Uterus (tissue), 4 donors: ENCODE measurements around the gene NFRKB. TPM values are rescaled to one million over a fixed set of nuclear protein-coding genes. Genes with fewer than 3 reads are reported as not detected.
A peak's percentile ranks its signal among the peaks of the same experiment; 100 is the strongest.

Source experiments
- DNase-seq, 2 donors: peaks; one replicate each; pipeline ENCODE4 v3.0.0-alpha.2; 2019 to 2020
- H3K27ac ChIP-seq, 2 donors: fragments of 200-600 bp; sonication (generic); 1 replicate in 1 of 2; 2 replicates in 1 of 2; pipeline ENCODE4 v1.5.1; 2016 to 2018
- H3K27me3 ChIP-seq, 2 donors: fragments of 200-600 bp; sonication (generic); one replicate each; pipeline ENCODE4 v1.5.1; 2018 to 2019; ENCODE audit warnings: control low read depth in 1 of 2
- H3K36me3 ChIP-seq, 2 donors: fragments of 200-600 bp; sonication (generic); one replicate each; pipeline ENCODE4 v1.5.1; 2019; ENCODE audit warnings: control low read depth in 1 of 2
- H3K4me1 ChIP-seq, 2 donors: fragments of 200-600 bp; sonication (generic); one replicate each; pipeline ENCODE4 v1.5.1; 2018 to 2019; ENCODE audit warnings: control low read depth in 1 of 2
- H3K4me3 ChIP-seq, 2 donors: fragments of 200-600 bp; sonication (generic); 1 replicate in 1 of 2; 2 replicates in 1 of 2; pipeline ENCODE4 v1.5.1; 2018 to 2019; ENCODE audit warnings: mild to moderate bottlenecking in 1 of 2
- H3K9me3 ChIP-seq, 2 donors: fragments of 200-600 bp; sonication (generic); one replicate each; pipeline ENCODE4 v1.5.1; 2019; ENCODE audit warnings: control low read depth in 1 of 2
- POLR2A ChIP-seq, 2 donors: fragments of 450-650 bp; IDR thresholded peaks; one replicate each; pipeline ENCODE4 v1.6.1; 2016; ENCODE audit warnings: antibody characterized with exemption in 2 of 2, mild to moderate bottlenecking in 1 of 2, moderate library complexity in 1 of 2
- intact Hi-C: fragments of 100-400 bp; cut with DNase I; formaldehyde crosslinking; loops from one replicate; pipeline ENCODE4 v1.15.1; 2023; ENCODE audit warnings: low total_unique reads
- total RNA-seq, 4 donors: library from RNA; depleted of rRNA in 3 of 4; stranded (reverse); fragments of >200 nt in 3 of 4; gene quantifications; one replicate each; pipeline versions ENCODE4 v1.1.0 to v1.2.4, GENCODE V29; 2014 to 2023
- TF ChIP-seq, protein P1 (sequence below), 4 experiments: fragments of 200-600 bp in 2 of 4; fragments of 450-650 bp in 2 of 4; sonication (generic) in 2 of 4; IDR thresholded peaks; one replicate each; pipeline ENCODE4 v1.5.1; 2016 to 2019; ENCODE audit warnings: antibody characterized with exemption in 4 of 4, mild to moderate bottlenecking in 2 of 4, moderate library complexity in 1 of 4
- donor health status: DM: yes; HTN: yes; CAD: no.

NFRKB gene
- total RNA-seq, result 10 to 100 TPM in 3 of 4 donors, 1 to 10 TPM in 1; 8.8 to 59.6 (median 34.6) TPM

DNA sequence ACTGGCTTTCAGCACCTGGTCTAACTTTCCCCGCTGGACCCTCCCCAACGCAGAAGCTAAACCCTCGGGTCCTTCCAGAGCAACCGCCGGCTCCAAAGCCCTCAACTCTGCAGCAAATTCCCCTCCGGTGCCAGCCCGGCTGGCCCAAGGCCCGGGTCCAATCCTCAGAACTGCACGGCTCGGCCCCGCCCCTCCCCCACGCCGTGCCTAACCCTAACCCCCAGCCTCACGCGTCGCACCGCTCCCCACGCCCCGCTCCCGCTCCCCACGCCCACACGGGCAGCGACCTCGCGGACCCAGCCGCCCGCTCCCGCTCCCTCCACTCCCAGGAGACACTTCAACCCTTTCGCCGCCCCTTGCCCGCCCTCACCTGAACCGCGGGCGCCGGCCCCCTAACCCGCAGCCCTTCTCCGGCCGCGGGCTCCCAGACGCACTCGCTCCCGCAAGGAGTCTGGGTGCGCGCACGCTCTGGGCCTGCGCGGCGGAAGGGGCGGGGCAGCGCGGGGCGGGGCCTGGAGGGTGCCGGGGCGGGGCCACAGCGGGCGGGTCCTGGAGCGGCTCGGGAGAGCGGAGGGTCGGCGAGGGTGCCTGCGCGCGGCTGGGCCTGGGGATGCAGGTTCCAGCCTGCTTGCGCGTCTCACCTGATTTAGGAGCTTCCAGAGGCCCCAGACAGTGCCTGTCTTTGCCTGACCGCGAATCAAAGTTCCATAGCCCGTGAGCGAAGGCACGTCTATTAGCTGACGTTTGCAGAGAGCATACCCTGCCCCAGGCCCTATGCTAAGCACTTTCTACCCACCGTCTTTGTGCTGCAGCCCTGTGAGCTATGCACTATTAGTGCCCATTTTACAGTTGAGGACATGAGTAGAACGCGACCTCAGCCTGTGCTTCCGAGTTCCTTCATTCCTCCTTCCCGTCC is at the start of gene NFRKB:
Gene NFRKB, minus strand, starts transcription at position 453 of the 916 bp plus-strand sequence. CDS start 2,729 bp downstream, outside the sequence.
- TF ChIP-seq POLR2A (IDR thresholded peaks at IDR 0.05), result peak; percentile 28 to 64
- TF ChIP-seq, protein P1, sequence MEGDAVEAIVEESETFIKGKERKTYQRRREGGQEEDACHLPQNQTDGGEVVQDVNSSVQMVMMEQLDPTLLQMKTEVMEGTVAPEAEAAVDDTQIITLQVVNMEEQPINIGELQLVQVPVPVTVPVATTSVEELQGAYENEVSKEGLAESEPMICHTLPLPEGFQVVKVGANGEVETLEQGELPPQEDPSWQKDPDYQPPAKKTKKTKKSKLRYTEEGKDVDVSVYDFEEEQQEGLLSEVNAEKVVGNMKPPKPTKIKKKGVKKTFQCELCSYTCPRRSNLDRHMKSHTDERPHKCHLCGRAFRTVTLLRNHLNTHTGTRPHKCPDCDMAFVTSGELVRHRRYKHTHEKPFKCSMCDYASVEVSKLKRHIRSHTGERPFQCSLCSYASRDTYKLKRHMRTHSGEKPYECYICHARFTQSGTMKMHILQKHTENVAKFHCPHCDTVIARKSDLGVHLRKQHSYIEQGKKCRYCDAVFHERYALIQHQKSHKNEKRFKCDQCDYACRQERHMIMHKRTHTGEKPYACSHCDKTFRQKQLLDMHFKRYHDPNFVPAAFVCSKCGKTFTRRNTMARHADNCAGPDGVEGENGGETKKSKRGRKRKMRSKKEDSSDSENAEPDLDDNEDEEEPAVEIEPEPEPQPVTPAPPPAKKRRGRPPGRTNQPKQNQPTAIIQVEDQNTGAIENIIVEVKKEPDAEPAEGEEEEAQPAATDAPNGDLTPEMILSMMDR (IDR thresholded peaks at IDR 0.05), result peak in 2 of 4 experiments; percentile 26 to 27
- no peaks in the 10 kb centered on the region for H3K36me3 ChIP-seq
- peak within 1 kb of the TSS; percentile 46 to 90 for H3K4me3 ChIP-seq
- intact Hi-C loops, result no loop called here
- H3K27ac ChIP-seq, result peak within 1 kb of the TSS; percentile 53 to 83
- no peaks in the 10 kb centered on the region for H3K9me3 ChIP-seq
- H3K27me3 ChIP-seq, result no peaks in the 10 kb centered on the region
- DNase-seq, result peak; percentile 83 to 89
- peaks cover 0 to 6% of the 10 kb centered on the region in 2 donors for H3K4me1 ChIP-seq

DNA sequence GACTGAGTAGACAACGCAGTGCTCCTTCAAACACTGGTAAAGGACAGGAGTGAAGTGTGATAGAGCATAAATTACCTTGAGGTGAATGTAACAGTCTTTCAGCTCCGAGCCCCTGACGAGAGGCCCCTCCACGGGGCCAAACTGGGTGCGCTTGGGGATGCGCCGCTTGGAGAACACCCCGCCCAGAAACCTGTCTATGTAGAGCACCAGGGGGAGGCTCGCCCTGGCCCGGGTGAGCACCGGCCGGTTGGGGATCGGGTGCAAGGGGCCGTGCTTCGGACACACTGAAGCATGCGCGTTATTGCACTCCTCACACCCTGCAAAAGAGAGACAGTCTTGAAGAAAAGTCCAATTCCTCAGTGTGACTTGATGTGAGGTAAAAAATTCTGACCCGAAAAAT is 49.3 kb upstream of the NFRKB start:
- no peak for DNase-seq
- no peak overlapping the region for H3K27ac ChIP-seq
- no peaks in the 10 kb centered on the region for H3K4me1 ChIP-seq
- no peaks in the 10 kb centered on the region for H3K9me3 ChIP-seq
- intact Hi-C loops, result no loop called here
- H3K36me3 ChIP-seq, result no peaks in the 10 kb centered on the region
- no peak overlapping the region for H3K4me3 ChIP-seq
- no peaks in the 10 kb centered on the region for H3K27me3 ChIP-seq
- TF ChIP-seq POLR2A (IDR thresholded peaks at IDR 0.05), result no peak
- TF ChIP-seq, protein P1 (IDR thresholded peaks at IDR 0.05), result no peak

DNA sequence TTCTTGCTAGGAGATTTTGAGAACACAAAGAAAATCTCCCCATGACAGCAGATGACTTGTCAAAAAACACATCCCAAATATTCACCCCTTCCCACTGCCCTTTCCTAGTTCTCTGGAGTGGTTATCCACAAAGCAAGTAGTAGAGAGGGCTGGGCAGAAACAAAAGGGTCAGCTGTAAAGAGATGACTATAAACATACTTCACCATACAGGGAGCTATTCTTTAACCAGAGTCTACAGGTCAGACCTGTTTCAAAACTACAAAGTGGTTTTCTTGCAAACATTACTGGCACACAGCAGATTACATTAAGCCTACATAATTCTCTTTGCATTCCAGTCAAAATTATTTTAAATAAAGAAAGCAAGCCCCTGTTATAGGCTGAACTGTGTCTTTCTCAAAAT is 47.7 kb upstream of the NFRKB start:
- intact Hi-C loops, result no loop called here
- TF ChIP-seq, protein P1 (IDR thresholded peaks at IDR 0.05), result no peak
- no peak for TF ChIP-seq POLR2A (IDR thresholded peaks at IDR 0.05)
- no peaks in the 10 kb centered on the region for H3K9me3 ChIP-seq
- H3K4me3 ChIP-seq, result no peak overlapping the region
- H3K4me1 ChIP-seq, result no peaks in the 10 kb centered on the region
- H3K36me3 ChIP-seq, result no peaks in the 10 kb centered on the region
- DNase-seq, result no peak
- H3K27me3 ChIP-seq, result no peaks in the 10 kb centered on the region
- no peak overlapping the region for H3K27ac ChIP-seq

DNA sequence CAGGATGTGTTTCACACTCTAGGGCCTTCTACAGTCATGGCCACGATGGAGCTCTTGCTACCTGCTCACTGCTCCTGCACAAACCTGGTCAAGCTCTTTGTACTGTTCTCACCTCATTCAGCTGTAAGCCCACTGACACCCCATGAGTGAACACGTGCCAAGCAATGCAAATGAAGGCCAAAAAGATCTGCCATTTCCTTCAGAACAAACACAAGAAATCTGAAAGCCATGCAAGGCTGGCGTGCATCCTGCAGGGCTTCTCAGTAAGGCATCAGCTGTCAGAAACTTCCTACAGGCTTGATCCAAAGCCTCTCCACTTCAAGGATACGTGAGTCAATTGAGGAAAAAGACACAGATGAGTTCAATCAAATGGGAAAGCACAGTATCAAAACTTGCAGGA is 44.1 kb upstream of the NFRKB start:
- H3K27me3 ChIP-seq, result no peaks in the 10 kb centered on the region
- intact Hi-C loops, result no loop called here
- TF ChIP-seq POLR2A (IDR thresholded peaks at IDR 0.05), result no peak
- TF ChIP-seq, protein P1 (IDR thresholded peaks at IDR 0.05), result no peak
- no peaks in the 10 kb centered on the region for H3K4me1 ChIP-seq
- no peaks in the 10 kb centered on the region for H3K36me3 ChIP-seq
- no peak overlapping the region for H3K4me3 ChIP-seq
- H3K27ac ChIP-seq, result no peak overlapping the region
- no peaks in the 10 kb centered on the region for H3K9me3 ChIP-seq
- no peak for DNase-seq

DNA sequence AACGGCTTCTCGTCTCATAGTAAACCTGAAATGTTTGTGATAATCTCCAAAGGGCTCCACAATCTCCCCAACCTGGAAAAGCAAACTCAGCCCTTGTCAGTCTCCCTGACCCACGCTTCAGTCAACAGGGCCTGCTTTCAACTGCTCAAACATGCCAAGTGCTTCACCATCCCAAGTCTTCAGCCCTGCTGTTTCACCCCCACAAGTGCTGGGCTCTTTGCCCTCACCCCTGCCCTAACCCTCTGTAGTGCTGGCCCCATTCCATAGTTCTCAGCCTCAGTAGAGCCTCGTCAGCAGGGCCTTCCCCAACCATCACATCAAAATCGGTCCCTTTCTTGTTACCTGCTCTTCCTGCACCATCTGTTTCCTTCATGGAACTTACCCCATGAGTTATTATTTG is 43.4 kb upstream of the NFRKB start:
- Histone ChIP-seq H3K36me3 (no peaks in the 10 kb centered on the region), H3K27ac (no peak overlapping the region), H3K4me3 (no peak overlapping the region), H3K4me1 (no peaks in the 10 kb centered on the region), H3K9me3 (no peaks in the 10 kb centered on the region), H3K27me3 (no peaks in the 10 kb centered on the region)
- TF ChIP-seq, protein P1 (IDR thresholded peaks at IDR 0.05), result no peak
- TF ChIP-seq POLR2A (IDR thresholded peaks at IDR 0.05), result no peak
- no peak for DNase-seq
- intact Hi-C loops, result no loop called here
